Esophagus muscularis mucosa (tissue), 3 donors: Measurements from ENCODE around the gene PSME3IP1.

Experiments
- POLR2A ChIP-seq: fragments of 450-650 bp; IDR thresholded peaks from one replicate; pipeline ENCODE4 v1.6.1; 2017; ENCODE audit warnings: antibody characterized with exemption, moderate library complexity, mild to moderate bottlenecking, low read depth
- TF ChIP-seq, protein P1 (sequence below), 3 experiments: fragments of 200-600 bp in 2 of 3; fragments of 450-650 bp in 1 of 3; sonication (generic) in 2 of 3; IDR thresholded peaks; one replicate each; pipeline ENCODE4 v1.5.1; 2017 to 2019; ENCODE audit warnings: antibody characterized with exemption in 3 of 3, mild to moderate bottlenecking in 2 of 3, moderate library complexity in 1 of 3

DNA sequence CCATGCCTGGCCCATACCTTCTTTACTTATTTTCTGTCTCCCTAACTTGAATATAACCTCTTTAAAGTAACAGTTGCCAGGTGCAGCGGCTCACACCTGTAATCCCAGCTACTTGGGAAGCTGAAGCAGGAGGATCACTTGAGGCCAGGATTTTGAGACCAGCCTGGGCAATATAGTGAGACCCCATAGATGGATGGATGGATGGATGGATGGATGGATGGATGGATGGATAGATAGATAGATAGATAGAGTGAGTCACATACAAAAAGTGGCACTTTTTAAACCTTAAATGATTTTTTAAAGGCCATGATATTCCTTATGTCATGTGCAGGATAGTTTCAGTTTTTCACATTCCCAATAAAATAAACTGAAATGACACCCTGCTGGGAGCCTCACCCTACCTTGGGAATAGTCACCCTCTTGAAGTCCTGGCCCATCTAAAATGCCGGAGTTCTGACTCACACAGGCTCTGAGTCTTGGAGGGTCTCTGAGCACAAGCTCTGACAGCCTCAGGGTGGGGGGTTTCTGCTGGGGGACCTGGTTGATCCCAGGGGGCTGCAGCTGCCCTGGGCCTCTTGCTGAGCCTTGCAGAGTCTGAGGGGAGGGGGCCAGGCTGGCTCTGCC is 67.3 kb downstream of the PSME3IP1 start:
- TF ChIP-seq POLR2A = no peak
- TF ChIP-seq, protein P1, sequence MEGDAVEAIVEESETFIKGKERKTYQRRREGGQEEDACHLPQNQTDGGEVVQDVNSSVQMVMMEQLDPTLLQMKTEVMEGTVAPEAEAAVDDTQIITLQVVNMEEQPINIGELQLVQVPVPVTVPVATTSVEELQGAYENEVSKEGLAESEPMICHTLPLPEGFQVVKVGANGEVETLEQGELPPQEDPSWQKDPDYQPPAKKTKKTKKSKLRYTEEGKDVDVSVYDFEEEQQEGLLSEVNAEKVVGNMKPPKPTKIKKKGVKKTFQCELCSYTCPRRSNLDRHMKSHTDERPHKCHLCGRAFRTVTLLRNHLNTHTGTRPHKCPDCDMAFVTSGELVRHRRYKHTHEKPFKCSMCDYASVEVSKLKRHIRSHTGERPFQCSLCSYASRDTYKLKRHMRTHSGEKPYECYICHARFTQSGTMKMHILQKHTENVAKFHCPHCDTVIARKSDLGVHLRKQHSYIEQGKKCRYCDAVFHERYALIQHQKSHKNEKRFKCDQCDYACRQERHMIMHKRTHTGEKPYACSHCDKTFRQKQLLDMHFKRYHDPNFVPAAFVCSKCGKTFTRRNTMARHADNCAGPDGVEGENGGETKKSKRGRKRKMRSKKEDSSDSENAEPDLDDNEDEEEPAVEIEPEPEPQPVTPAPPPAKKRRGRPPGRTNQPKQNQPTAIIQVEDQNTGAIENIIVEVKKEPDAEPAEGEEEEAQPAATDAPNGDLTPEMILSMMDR (IDR thresholded peaks at IDR 0.05) = no peak
